ENCODE results near the gene VPS8.

GRCh38 chr3:184795522-184796190 lies 16.3 kb upstream of the VPS8 start:
- TF ChIP-seq SUZ12 (IDR thresholded peaks at IDR 0.05) (no peak), BHLHE40 (IDR thresholded peaks at IDR 0.05; ENCODE audit: borderline replicate concordance) (no peak), ARNT (IDR thresholded peaks at IDR 0.05) (no peak), FOXA1 (IDR thresholded peaks at IDR 0.05) (no peak), FOXM1 (IDR thresholded peaks at IDR 0.05; ENCODE audit: borderline replicate concordance) (no peak), FOXK2 (IDR thresholded peaks at IDR 0.05) (no peak)

Measured in HEK293T (cell line).